Activated CD4-positive, alpha-beta T cell treated with anti-CD3 and anti-CD28 coated beads, Interleukin-2, Interleukin-6, amounts not matched to agents 100 ng/mL and 50 ng/mL, durations not matched to agents 16 hours and 8 hours (primary cell): Measurements from ENCODE around the gene TMX2.

ENCODE experiments used
- DNase-seq: peaks from one replicate; pipeline ENCODE4 v3.0.0-alpha.2; 2020

The TMX2 gene

DNA sequence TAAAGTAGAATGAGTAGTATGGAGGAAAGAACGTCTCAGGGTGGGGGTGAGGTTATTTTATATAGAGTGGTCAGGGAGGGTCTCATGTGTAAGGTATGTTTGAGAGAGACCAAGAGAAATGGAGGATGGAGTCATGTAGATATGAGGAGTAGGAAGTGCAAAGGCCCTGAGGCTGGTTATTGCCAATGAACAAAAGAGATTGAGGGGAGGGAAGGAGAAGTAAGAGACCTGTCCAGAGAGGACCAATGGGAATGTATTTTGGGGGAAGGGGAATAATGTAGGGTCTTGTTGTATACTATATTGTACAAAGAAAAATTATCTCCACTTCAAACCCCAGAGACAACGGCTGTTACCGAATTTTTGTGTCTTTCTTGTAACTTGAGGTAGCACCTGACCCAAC lies 59.0 kb downstream of the TMX2 start:
- DNase-seq = no peak

DNA sequence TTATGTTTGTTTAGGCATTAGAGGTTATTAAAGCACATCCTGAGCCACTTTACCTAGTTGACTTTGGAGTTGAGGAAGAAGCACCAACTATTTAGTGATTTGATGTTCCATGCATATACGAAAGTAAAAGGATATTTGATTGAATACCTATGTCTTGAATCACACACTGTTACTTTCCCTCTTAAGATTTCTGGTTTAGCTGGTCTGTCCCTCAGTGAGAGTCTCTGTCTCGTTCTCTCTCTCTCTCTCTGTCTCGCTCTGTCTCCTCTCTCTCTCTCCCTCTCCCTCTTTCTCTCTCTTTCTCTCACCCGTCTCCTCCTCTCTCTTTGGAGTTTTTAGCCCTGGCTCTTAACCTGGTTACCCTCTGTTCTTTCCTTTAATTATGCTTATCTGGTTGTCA lies 60.2 kb downstream of the TMX2 start:
- DNase-seq = no peak

DNA sequence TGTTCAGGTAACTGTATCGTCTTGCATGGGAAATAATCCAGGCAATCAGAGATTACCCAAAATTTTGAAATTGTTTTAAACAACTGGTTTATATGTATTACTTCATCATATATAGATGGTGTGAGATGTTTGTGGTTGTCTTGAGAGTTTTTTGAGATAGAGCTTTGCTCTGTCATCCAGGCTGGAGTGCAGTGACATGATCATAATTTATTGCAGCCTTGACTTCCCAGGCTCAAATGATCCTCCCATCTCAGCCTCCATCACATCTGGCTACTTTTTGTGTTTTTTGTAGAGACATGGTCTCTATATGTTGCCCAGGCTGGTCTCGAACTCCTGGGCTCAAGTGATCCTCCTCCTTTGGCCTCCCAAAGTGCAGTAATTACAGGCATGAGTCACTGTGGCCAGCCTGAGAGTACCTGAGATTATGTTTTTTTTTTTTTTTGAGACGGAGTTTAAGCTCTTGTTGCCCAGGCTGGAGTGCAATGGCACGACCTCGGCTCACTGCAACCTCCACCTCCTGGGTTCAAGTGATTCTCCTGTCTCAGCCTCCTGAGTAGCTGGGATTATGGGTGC lies 60.7 kb downstream of the TMX2 start:
- no peak for DNase-seq

DNA sequence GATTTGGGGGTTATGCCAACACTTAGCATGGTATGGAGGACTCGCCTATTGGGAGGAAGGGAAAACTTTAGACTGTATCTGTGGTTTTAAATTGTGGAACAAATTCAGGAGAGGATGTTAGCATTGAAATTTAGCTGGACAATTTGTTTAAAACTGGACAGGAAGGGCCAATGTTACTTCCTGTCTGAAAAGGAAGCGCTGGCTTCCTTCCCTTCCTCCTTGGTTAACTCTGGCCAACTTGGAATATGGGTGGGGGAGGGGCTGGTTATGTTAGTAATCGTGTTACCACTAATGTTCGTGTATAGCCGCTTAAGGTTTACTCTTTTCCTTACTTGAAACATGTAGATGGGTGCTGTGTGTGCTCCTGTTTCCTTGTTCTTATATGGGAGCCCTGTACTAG lies 63.1 kb downstream of the TMX2 start:
- DNase-seq = no peak

DNA sequence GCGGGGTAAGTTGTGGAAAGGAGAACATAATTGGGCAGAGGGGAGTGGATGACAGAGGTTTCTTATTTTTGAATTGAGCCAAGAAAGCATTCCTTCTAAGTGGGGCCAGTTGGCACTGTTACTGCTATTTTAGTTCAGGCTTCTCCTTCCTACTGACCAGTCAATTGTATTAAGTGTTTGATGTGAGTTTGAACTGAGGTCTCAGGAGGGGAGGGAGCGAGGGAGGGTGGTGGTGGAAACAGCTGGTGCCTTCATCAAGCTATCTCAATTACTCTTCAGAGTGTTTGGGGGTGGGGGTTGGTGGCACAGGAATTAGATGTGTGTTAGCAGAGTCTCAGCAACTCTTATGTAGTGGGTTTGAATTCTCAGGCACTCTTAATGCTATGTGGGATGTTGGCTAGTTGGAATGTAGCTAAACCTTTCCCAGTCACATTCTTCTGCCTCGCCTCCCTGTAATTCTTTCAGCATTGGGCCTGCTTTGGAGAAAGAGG lies 63.7 kb downstream of the TMX2 start:
- DNase-seq = no peak

DNA sequence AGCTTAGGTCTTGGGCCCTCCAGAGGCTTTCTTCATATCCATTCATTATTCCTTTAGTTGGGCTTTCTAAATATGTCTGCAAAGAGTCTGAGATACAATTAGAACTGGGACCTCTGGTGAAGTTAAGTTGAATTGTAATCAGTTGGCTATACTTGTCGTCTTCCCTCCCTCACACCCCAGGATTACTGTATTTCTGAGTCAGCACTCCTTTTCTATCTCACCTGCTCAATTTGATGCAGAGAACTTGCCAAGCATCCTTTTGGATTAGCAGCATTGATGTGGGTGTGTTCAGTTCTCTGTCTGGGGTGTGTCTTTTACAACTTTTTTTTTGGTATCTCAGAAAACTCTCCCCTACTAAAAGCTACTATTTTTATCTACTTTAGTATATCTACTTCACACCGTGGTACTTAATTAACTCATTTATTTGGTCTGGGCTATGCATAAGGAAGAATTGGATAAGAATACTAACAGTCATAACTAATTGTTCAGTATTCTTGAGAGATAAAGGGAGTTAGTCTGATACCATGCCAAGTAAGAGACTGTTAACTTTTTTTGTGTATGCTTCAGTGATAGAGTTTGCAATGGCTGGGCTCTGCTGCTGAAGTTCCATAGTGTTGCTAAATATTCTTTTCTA lies 64.3 kb downstream of the TMX2 start:
- no peak for DNase-seq

DNA sequence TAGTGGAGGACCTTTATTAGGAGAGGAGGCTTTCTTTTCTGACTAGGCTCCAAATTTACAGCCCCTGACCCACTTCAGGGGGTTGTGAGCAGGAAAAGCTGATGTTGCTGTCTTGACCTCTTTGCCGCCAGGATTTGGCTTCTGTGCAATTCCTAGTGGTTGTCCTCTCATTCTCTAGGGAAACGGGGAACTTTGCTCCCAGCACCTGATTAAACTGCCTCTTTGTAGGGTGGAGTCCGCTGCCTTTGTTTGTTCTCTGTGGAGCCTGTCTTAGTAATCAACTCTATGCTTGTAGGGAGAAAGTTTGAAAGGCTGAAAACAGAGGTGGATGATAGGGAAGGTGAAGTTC lies 65.5 kb downstream of the TMX2 start:
- no peak for DNase-seq

DNA sequence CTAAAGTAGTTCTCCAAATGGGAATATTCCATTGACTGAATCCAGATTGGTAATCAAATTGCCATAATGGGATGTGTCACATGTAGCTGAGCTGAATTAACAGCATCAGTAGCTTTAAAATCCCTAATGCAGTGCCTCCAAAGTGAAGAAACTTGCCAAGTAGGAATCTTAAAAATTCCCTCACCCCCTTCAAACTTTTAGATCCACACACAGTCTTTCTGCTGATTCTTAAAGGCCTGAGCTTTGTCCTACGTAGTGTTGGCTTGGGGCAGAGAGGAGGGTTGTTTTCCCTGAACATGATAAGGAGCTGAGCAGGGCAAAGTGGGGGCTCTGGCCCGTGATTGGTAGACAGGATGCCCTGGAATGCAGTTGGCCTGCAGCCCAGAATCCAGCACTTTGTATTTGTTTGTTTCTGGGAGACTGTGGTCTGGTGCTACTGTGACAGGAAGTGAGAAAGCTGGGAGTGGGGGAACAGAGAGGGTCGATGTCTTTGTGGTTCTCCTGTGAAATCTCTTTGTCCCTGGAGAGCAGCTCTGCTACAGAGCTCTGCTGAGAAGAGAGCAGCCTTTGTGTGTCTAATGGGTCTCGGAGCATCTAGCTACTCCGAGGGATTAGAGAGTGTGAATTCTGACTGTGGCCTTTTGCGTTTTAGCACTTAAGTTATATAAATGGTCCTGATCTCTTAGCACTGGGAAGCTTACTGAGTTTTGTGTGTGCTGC lies 66.1 kb downstream of the TMX2 start:
- DNase-seq = no peak

DNA sequence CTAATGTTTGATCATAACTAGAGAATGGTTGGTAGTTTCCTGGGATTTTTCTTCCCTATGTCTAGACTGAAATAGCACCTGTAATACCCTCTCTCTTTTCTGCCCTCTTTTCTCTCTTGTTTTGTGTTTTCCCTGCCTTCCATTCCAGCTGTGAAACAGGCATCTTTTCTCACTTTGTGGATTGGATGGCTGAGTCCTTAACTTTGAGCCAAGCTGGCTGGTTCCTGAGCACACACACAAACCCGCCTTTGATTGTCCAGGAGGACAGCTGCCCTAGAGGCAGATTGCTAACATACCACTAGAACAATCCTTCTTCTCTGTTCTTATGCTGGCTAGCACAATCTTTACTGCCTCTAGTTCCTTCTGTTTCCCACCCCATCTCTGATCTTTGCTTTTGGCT lies 66.9 kb downstream of the TMX2 start:
- no peak for DNase-seq

DNA sequence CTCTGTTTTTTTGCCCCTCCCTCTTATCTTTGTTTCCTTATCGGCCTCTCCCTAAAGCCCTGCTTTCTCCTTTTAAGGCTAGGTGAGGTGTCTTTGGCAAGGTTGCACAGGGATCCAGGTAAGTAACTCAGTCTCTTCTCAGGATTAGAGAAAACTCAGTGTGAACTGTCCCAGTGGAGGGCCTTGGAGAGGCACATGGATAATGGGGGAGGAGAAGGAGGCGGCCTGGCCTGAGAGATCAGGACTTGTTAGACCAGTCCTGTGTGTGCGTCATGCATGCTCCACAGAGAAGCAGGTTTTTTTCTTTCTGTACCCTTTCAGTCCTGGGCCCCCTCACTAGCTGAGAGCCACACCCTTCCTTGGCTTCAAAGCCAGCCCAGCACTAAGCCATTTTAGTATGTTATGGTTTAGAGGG lies 69.1 kb downstream of the TMX2 start:
- no peak for DNase-seq

DNA sequence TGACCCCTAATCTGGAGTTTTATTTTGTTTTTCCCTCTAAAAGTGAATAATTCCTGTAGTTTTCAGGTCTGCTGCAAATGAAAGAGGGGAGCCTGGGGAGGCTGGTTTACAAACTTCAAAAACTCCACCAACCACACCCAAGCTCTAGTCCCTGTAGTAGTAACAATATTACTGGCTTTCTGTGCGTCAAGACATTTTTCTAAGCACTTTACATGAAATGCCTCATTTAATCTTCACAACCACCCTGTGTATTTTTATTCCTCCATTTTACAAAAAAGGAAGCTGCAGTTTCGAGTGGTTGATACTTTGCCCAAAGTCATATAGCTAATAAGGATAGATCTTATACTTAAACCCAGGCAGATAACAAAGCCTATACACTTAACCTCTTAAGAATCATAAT lies 72.7 kb downstream of the TMX2 start:
- no peak for DNase-seq

DNA sequence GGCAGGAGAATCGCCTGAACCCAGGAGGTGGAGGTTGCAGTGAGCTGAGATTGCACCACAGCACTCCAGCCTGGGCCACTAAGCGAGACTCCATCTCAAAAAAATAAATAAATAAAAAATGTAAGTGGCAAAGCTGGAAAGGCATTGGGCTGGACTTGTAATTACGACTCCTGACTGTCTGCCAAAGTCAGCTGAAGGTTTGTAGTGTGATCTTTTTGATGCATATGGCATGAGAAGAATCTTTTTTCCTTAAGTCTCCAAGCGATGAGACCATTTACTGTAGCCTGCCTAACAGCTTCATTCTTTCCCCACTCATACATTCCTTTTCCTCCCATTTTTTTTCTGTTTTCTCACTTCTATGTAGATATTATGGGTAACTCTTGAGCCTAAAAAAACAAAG lies 74.0 kb downstream of the TMX2 start:
- no peak for DNase-seq

DNA sequence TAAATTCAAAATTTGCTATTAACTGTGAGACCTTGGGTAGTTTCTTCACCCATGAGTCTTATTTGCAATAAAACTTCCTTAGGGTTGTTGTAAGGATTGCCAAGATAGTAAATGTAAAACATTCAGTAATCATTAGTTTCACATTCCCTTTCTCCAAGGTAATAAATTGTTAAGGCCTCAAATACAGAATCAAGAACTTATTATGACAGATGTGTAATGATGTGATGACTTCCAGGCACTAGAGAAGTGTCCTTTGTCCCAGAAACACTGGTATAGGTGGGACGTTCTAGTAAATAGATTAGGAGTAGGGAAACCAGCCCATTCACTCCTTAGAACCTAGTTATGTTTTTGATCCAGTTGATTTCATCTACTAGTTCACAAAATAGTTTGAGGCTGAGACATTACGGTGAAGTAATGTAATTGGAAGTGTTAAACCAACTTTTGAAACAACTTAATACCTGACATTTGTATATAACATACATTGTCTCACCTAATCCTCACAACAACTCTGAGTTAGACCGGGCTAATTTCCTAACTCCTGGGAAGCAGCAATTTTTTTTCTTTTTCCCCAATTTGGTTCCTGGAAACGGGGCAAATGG lies 74.7 kb downstream of the TMX2 start:
- no peak for DNase-seq

DNA sequence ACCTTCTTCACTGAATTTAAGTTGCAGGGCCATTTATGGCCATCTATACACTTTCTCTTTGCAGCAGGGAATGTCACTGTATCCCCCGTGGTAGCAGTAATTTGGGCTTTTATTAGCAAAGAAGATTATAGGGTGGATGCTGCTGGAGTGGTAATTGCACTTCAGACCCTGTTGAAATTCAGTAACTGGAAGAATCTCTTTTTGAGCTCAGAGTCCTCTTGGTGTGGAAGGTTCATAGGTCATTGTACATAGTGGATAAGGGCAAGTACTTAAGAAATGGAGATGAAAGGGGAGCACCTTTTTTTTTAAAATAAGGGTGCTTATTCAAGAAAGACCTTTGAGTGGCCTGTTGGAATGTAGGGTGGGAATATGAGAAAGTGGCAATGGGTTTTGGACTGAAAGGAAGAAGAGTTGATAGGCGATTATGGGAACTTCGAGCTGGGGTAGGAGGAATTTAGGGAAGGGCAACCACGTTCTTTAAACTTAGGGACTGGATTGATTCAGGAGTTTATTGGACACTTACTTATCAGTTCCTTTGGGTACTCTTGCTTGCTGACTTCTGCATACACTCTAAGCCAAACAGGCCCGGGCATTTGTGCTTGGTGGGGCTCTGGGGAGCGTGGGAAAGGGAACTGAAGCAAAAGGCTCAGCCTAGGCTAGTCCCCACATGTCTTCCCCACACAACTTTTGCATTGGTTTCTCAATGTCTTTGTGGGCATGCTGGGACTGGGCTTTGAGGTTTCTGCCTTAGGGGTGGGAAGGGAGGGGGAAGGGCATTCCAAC lies 75.7 kb downstream of the TMX2 start:
- no peak for DNase-seq

DNA sequence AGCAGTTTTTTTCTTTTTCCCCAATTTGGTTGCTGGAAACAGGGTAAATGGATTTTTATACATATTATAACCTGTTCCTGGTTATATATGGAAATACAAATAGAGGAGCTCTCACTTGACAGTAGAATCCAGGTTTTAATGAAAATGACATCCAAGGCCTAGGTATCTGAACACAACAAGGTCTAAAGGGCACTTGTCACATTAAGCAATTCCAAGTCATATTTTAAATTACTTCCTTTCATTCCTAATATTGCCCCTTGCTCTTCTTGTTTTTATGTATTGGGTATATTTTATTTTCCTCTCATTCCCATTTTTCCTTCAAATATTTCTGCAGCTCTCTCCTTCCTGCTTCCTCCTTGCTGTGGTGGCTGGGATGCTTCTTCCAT lies 76.3 kb downstream of the TMX2 start:
- no peak for DNase-seq
